ENCODE data around the gene EMP1. TPM values are rescaled to one million over a fixed set of nuclear protein-coding genes. Genes with fewer than 3 reads are reported as not detected.
A peak's percentile ranks its signal among the peaks of the same experiment; 100 is the strongest.

The EMP1 gene
- total RNA-seq, 6 experiments from 2014 or later: 217 to 417 (median 356) TPM

DNA sequence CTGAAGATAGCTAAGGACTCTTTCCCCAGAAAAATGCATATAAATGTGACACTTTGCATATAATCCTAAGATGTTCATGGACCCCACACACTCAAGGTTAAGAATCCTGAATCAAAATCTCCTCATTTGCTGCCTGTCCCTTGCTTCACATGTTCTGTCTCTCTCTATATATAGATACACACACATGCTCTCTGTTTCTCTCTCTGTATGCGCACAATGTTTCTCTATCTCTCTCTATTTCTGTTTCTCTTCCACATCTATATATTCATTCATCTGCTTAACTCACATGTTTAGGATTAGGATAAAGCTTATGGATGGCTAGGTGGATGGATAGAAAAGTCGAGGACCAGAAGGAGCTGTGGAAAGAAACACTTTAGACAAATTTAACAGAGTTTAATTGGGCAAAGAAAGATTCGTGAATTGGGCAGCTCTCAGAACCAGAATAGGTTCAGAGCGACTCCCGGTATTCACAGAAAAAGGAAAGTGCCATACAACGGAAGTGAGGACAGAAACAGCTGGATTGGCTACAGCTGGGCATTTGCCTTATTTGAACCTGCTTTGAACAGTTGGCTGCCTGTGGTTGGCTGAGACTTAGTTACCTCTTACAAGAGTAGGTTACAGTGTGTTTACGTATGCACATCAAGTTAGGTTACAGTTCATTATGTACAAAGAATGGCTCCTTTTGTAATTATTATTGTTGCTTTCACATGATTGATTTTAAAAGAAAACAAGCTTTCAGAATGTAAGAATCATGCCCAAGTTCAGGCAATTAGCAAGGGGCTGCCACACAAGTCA is 57.6 kb downstream of the EMP1 start:
- H3K9me3 Mint-ChIP-seq: no peaks in the 10 kb centered on the region
- DNase-seq: no peak
- H3K36me3 Mint-ChIP-seq (ENCODE audit: low read depth): no peaks in the 10 kb centered on the region
- H3K4me3 Mint-ChIP-seq: no peak overlapping the region
- no peaks in the 10 kb centered on the region; the same call in none of the 2 replicates for H3K27me3 Mint-ChIP-seq (ENCODE audit: insufficient read depth)
- no peak overlapping the region for H3K27ac Mint-ChIP-seq
- TF ChIP-seq, protein P1, sequence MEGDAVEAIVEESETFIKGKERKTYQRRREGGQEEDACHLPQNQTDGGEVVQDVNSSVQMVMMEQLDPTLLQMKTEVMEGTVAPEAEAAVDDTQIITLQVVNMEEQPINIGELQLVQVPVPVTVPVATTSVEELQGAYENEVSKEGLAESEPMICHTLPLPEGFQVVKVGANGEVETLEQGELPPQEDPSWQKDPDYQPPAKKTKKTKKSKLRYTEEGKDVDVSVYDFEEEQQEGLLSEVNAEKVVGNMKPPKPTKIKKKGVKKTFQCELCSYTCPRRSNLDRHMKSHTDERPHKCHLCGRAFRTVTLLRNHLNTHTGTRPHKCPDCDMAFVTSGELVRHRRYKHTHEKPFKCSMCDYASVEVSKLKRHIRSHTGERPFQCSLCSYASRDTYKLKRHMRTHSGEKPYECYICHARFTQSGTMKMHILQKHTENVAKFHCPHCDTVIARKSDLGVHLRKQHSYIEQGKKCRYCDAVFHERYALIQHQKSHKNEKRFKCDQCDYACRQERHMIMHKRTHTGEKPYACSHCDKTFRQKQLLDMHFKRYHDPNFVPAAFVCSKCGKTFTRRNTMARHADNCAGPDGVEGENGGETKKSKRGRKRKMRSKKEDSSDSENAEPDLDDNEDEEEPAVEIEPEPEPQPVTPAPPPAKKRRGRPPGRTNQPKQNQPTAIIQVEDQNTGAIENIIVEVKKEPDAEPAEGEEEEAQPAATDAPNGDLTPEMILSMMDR (IDR thresholded peaks at IDR 0.05): no peak
- peaks cover 40% of the 10 kb centered on the region for H3K4me1 Mint-ChIP-seq (ENCODE audit: low read depth)

DNA sequence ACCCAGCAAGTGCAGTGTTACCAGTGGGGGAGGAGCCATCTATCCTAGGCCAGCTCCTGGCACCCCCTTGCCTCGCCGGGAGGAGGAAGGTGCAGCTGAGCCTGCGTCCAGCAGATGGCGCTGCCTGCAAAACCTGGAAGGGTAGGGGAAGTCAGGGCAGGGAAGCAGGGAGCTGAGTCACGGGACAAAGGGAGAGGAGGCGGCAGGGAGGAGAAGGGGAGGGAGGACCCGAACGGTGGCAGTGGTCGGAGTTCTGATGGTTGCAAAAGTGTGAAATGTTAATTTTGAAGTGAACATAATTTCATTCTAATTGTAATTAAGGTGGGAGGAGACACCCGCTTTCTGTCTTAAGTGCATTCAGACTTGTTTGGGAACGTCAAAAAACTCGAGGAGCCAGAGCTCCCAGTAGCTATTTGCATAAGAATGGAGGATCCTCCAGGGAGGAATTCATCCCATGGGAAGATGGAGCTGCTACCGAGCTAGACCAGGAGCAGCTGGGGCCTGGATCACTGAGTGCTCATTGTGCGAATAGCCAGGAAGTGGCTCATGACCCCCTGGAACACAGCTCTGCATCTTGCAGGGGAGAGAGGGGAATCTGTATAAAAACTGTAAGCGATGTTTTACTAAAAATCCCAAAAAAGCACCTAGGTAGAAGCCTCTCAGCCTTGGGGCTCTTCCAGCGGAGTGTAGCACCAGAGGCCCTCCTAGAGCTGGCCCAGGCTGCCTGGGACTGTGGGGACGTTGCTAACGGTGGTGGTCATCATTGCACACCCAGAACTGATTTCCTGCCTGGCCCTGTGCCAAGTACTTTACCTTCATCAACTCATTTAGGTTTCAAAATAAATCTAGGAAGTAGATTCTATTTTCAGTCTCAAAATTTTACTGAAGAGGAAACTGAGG is 59.5 kb downstream of the EMP1 start:
- DNase-seq: peak; percentile 89
- TF ChIP-seq, protein P1 (IDR thresholded peaks at IDR 0.05): peak; percentile 99
- no peaks in the 10 kb centered on the region for H3K36me3 Mint-ChIP-seq (ENCODE audit: low read depth)
- peak overlapping the region; percentile 85 for H3K4me3 Mint-ChIP-seq
- peaks cover 27% of the 10 kb centered on the region for H3K4me1 Mint-ChIP-seq (ENCODE audit: low read depth)
- H3K27me3 Mint-ChIP-seq (ENCODE audit: insufficient read depth): no peaks in the 10 kb centered on the region; the same call in none of the 2 replicates
- H3K27ac Mint-ChIP-seq: peak overlapping the region; percentile 60
- H3K9me3 Mint-ChIP-seq: no peaks in the 10 kb centered on the region

- peaks cover 20% of the 10 kb centered on the region for H3K4me1 Mint-ChIP-seq (ENCODE audit: low read depth)
- H3K9me3 Mint-ChIP-seq: no peaks in the 10 kb centered on the region
- no peaks in the 10 kb centered on the region; the same call in none of the 2 replicates for H3K27me3 Mint-ChIP-seq (ENCODE audit: insufficient read depth)
- H3K36me3 Mint-ChIP-seq (ENCODE audit: low read depth): no peaks in the 10 kb centered on the region
- no peak overlapping the region for H3K4me3 Mint-ChIP-seq
- no peak overlapping the region for H3K27ac Mint-ChIP-seq
- TF ChIP-seq, protein P1 (IDR thresholded peaks at IDR 0.05): no peak
- no peak for DNase-seq
Measured at GRCh38 chr12:13256692-13257045, 60.1 kb downstream of the EMP1 start.

- Mint-ChIP-seq H3K4me3 (no peak overlapping the region), H3K27me3 (ENCODE audit: insufficient read depth) (no peaks in the 10 kb centered on the region; the same call in none of the 2 replicates), H3K4me1 (ENCODE audit: low read depth) (peaks cover 13% of the 10 kb centered on the region), H3K9me3 (no peaks in the 10 kb centered on the region), H3K36me3 (ENCODE audit: low read depth) (no peaks in the 10 kb centered on the region), H3K27ac (no peak overlapping the region)
- TF ChIP-seq, protein P1 (IDR thresholded peaks at IDR 0.05): no peak
- DNase-seq: no peak
Measured at GRCh38 chr12:13257356-13257875, 60.9 kb downstream of the EMP1 start.

- DNase-seq: no peak
- Mint-ChIP-seq H3K4me3 (no peak overlapping the region), H3K27me3 (ENCODE audit: insufficient read depth) (no peaks in the 10 kb centered on the region; the same call in none of the 2 replicates)
Measured at GRCh38 chr12:13258197-13258596, 61.7 kb downstream of the EMP1 start.

More at GRCh38 chr12:13258197-13258596, 61.7 kb downstream of the EMP1 start:
- Mint-ChIP-seq H3K27ac (no peak overlapping the region), H3K4me1 (ENCODE audit: low read depth) (peaks cover 11% of the 10 kb centered on the region), H3K9me3 (no peaks in the 10 kb centered on the region), H3K36me3 (ENCODE audit: low read depth) (no peaks in the 10 kb centered on the region)
- TF ChIP-seq, protein P1 (IDR thresholded peaks at IDR 0.05): no peak
